HG03521 (cell line): Measurements from ENCODE around the gene DSCAML1.

Source experiments
- ATAC-seq: cut with Tn5 transposase; IDR thresholded peaks from one replicate; pipeline ENCODE4 v1.9.1; 2021; ENCODE audit warnings: mild to moderate bottlenecking, moderate library complexity; ENCODE audit not compliant: unreplicated experiment

DSCAML1 gene

GRCh38 chr11:117510646-117511045, 286.4 kb downstream of the DSCAML1 start:
- ATAC-seq: no peak

GRCh38 chr11:117509543-117509942, 287.5 kb downstream of the DSCAML1 start:
- no peak for ATAC-seq

- ATAC-seq: no peak
Observed at GRCh38 chr11:117506971-117507370, 290.0 kb downstream of the DSCAML1 start.

GRCh38 chr11:117505285-117505970, 291.6 kb downstream of the DSCAML1 start:
- ATAC-seq: no peak

GRCh38 chr11:117502779-117503100, 294.3 kb downstream of the DSCAML1 start:
- ATAC-seq: no peak

- no peak for ATAC-seq
Observed at GRCh38 chr11:117502015-117502778, 294.8 kb downstream of the DSCAML1 start.

- no peak for ATAC-seq
Observed at GRCh38 chr11:117501237-117501898, 295.6 kb downstream of the DSCAML1 start.

GRCh38 chr11:117498791-117499190, 298.2 kb downstream of the DSCAML1 start:
- no peak for ATAC-seq

GRCh38 chr11:117497206-117497951, 299.6 kb downstream of the DSCAML1 start:
- ATAC-seq: no peak

- ATAC-seq: no peak
Observed at GRCh38 chr11:117495357-117495756, 301.7 kb downstream of the DSCAML1 start.

GRCh38 chr11:117492578-117493251, 304.3 kb downstream of the DSCAML1 start:
- no peak for ATAC-seq

- ATAC-seq: no peak
Observed at GRCh38 chr11:117490911-117491310, 306.1 kb downstream of the DSCAML1 start.

GRCh38 chr11:117489999-117490679, 306.9 kb downstream of the DSCAML1 start:
- no peak for ATAC-seq

GRCh38 chr11:117488996-117489952, 307.7 kb downstream of the DSCAML1 start:
- ATAC-seq: no peak

GRCh38 chr11:117486059-117486458, 311.0 kb downstream of the DSCAML1 start:
- no peak for ATAC-seq

- no peak for ATAC-seq
Observed at GRCh38 chr11:117484156-117484555, 312.9 kb downstream of the DSCAML1 start.

GRCh38 chr11:117483372-117483771, 313.6 kb downstream of the DSCAML1 start:
- no peak for ATAC-seq

GRCh38 chr11:117482881-117483280, 314.1 kb downstream of the DSCAML1 start:
- no peak for ATAC-seq

- no peak for ATAC-seq
Observed at GRCh38 chr11:117481885-117482284, 315.1 kb downstream of the DSCAML1 start.
